H1 (cell line): ENCODE results near the gene GRK7. TPM values are rescaled to one million over a fixed set of nuclear protein-coding genes. Genes with fewer than 3 reads are reported as not detected.
A peak's percentile ranks its signal among the peaks of the same experiment; 100 is the strongest.

Experiments used
- CTCF ChIA-PET: fragments of 300-600 bp; sonication (Branson Sonifier 250); formaldehyde crosslinking; loops from one replicate; lab custom pipeline; 2021; ENCODE audit not compliant: partially characterized antibody; lab: Charles Lee
- POLR2A ChIA-PET: fragments of 300-600 bp; sonication (Branson Sonifier 250); formaldehyde crosslinking; loops from one replicate; lab custom pipeline; 2021; ENCODE audit warnings: inconsistent platforms; ENCODE audit not compliant: partially characterized antibody; lab: Charles Lee
- DNase-seq, 2 experiments: peaks; one replicate each; pipeline versions ENCODE4 v3.0.0 to v3.0.0-alpha.2; 2010 to 2022; ENCODE audit warnings: low spot score in 2 of 2, low read depth in 1 of 2, mixed read lengths in 1 of 2
- FAIRE-seq: peaks from 2 replicates; lab custom pipeline; 2011; peaks lifted over from hg19 to GRCh38; lab: Jason Lieb, UNC
- H2AFZ ChIP-seq: 2 replicates; pipeline ENCODE4 v1.8.1; 2012; ENCODE audit warnings: low read length, inconsistent platforms
- H2AK5ac ChIP-seq: 2 replicates; pipeline ENCODE4 v1.6.1; 2013; ENCODE audit warnings: low read depth, low read length
- H2BK120ac ChIP-seq: replicated peaks from 2 replicates; pipeline ENCODE3; 2013; ENCODE audit warnings: low read depth, low read length, inconsistent platforms
- H2BK12ac ChIP-seq: 2 replicates; pipeline ENCODE4 v1.6.1; 2013; ENCODE audit warnings: low read depth, low read length
- H2BK15ac ChIP-seq: 2 replicates; pipeline ENCODE4 v1.6.1; 2013; ENCODE audit warnings: low read length
- H2BK20ac ChIP-seq: 2 replicates; pipeline ENCODE4 v1.6.1; 2013; ENCODE audit warnings: low read length
- H2BK5ac ChIP-seq: 2 replicates; pipeline ENCODE4 v1.6.1; 2013; ENCODE audit warnings: low read depth, low read length
- H3K14ac ChIP-seq: 2 replicates; pipeline ENCODE4 v1.6.1; 2013; ENCODE audit warnings: inconsistent platforms; ENCODE audit not compliant: insufficient read length
- H3K18ac ChIP-seq: 2 replicates; pipeline ENCODE4 v1.6.1; 2013; ENCODE audit warnings: low read length; ENCODE audit errors: extremely low read depth
- H3K23ac ChIP-seq: 2 replicates; pipeline ENCODE4 v1.6.1; 2013; ENCODE audit warnings: inconsistent platforms; ENCODE audit not compliant: insufficient read length
- H3K23me2 ChIP-seq: 2 replicates; pipeline ENCODE4 v1.6.1; 2013; ENCODE audit warnings: low read depth, low read length
- H3K27ac ChIP-seq: 2 replicates; pipeline ENCODE4 v1.6.1; 2011; ENCODE audit warnings: low read depth, low read length, inconsistent platforms
- H3K27me3 ChIP-seq, 4 experiments: replicated peaks in 1 of 4; 1 replicate in 1 of 4; 2 replicates in 3 of 4; pipeline versions ENCODE4 v1.6.1 to v1.8.1; 2011 to 2013; ENCODE audit warnings: low read length in 3 of 4, mild to moderate bottlenecking in 3 of 4, inconsistent platforms in 2 of 4, mixed read lengths in 2 of 4, moderate library complexity in 1 of 4; ENCODE audit not compliant: control insufficient read depth in 3 of 4, insufficient read depth in 3 of 4; ENCODE audit errors: extremely low read depth in 1 of 4
- H3K36me3 ChIP-seq, 4 experiments: 2 replicates each; pipeline versions ENCODE4 v1.6.1 to v1.8.1; 2011 to 2013; ENCODE audit warnings: mild to moderate bottlenecking in 4 of 4, low read length in 3 of 4, moderate library complexity in 2 of 4, control low read depth in 1 of 4, inconsistent platforms in 1 of 4; ENCODE audit not compliant: insufficient read depth in 4 of 4, control insufficient read depth in 2 of 4
- H3K4ac ChIP-seq: replicated peaks from 2 replicates; pipeline ENCODE3; 2013; ENCODE audit warnings: low read length, low read depth, mixed read lengths, inconsistent platforms; ENCODE audit not compliant: insufficient read length
- H3K4me1 ChIP-seq, 4 experiments: replicated peaks in 1 of 4; 1 replicate in 1 of 4; 2 replicates in 3 of 4; pipeline versions ENCODE4 v1.6.1 to v1.8.1; 2011 to 2013; ENCODE audit warnings: low read length in 3 of 4, inconsistent platforms in 2 of 4, mixed read lengths in 1 of 4; ENCODE audit not compliant: insufficient read depth in 4 of 4, control insufficient read depth in 3 of 4
- H3K4me2 ChIP-seq, 2 experiments: 2 replicates each; pipeline versions ENCODE4 v1.6.1 to v1.8.1; 2011 to 2013; ENCODE audit warnings: low read depth in 2 of 2, low read length in 2 of 2, control low read depth in 1 of 2, inconsistent platforms in 1 of 2, mild to moderate bottlenecking in 1 of 2; ENCODE audit not compliant: insufficient read depth in 1 of 2
- H3K4me3 ChIP-seq, 4 experiments: fragments of 200-600, 300-600 bp in 1 of 4; sonication (generic), shearing (Covaris generic), sonication (Bioruptor Twin) in 1 of 4; 2 replicates each; pipeline versions ENCODE4 v1.5.1 to v1.8.1; 2011 to 2016; ENCODE audit warnings: low read length in 4 of 4, low read depth in 3 of 4, control low read depth in 2 of 4, inconsistent platforms in 2 of 4, mild to moderate bottlenecking in 2 of 4, mixed read lengths in 1 of 4, moderate library complexity in 1 of 4; ENCODE audit not compliant: insufficient read depth in 2 of 4; ENCODE audit errors: extremely low read depth in 1 of 4
- H3K56ac ChIP-seq: replicated peaks from 2 replicates; pipeline ENCODE3; 2013; ENCODE audit warnings: low read depth, mild to moderate bottlenecking, mixed read lengths, low read length, inconsistent platforms; ENCODE audit not compliant: insufficient read length
- H3K79me1 ChIP-seq: 2 replicates; pipeline ENCODE4 v1.6.1; 2013; ENCODE audit warnings: low read depth, low read length, control low read depth
- H3K79me2 ChIP-seq, 2 experiments: 2 replicates each; pipeline versions ENCODE4 v1.6.1 to v1.8.1; 2012 to 2013; ENCODE audit warnings: low read length in 2 of 2, mild to moderate bottlenecking in 2 of 2, inconsistent platforms in 1 of 2; ENCODE audit not compliant: insufficient read depth in 2 of 2, control insufficient read depth in 1 of 2
- H3K9ac ChIP-seq, 4 experiments: replicated peaks in 1 of 4; 1 replicate in 1 of 4; 2 replicates in 3 of 4; pipeline versions ENCODE4 v1.6.1 to v1.8.1; 2011 to 2013; ENCODE audit warnings: low read depth in 3 of 4, low read length in 3 of 4, control low read depth in 2 of 4, mild to moderate bottlenecking in 2 of 4, moderate library complexity in 2 of 4, inconsistent platforms in 1 of 4; ENCODE audit errors: extremely low read depth in 1 of 4
- H3K9me3 ChIP-seq, 2 experiments: 2 replicates each; pipeline versions ENCODE4 v1.6.1 to v1.8.1; 2012 to 2013; ENCODE audit warnings: mild to moderate bottlenecking in 2 of 2, moderate library complexity in 2 of 2, control low read depth in 1 of 2, inconsistent platforms in 1 of 2, low read depth in 1 of 2, low read length in 1 of 2, mixed read lengths in 1 of 2; ENCODE audit not compliant: insufficient read depth in 2 of 2
- H4K20me1 ChIP-seq, 2 experiments: replicated peaks in 1 of 2; 2 replicates each; pipeline versions ENCODE3 to v1.8.1; 2011 to 2013; ENCODE audit warnings: inconsistent platforms in 2 of 2, low read length in 2 of 2, mild to moderate bottlenecking in 1 of 2; ENCODE audit not compliant: insufficient read depth in 2 of 2, control insufficient read depth in 1 of 2
- H4K5ac ChIP-seq: 2 replicates; pipeline ENCODE4 v1.6.1; 2013; ENCODE audit warnings: low read length, low read depth, mixed read lengths, inconsistent platforms; ENCODE audit not compliant: insufficient read length
- H4K8ac ChIP-seq: 2 replicates; pipeline ENCODE4 v1.8.0; 2013; ENCODE audit warnings: mild to moderate bottlenecking, moderate library complexity, low read length, inconsistent platforms; ENCODE audit not compliant: insufficient read depth; ENCODE audit errors: extremely low read depth
- H4K91ac ChIP-seq: replicated peaks from 2 replicates; pipeline ENCODE3; 2013; ENCODE audit warnings: low read length, mixed read lengths, inconsistent platforms; ENCODE audit not compliant: insufficient read length
- HDAC2 ChIP-seq, 2 experiments: fragments of 300-600 bp in 1 of 2; sonication (generic) in 1 of 2; IDR thresholded peaks; 2 replicates each; pipeline ENCODE4 v1.6.1; 2011 to 2012; ENCODE audit warnings: low read depth in 2 of 2, low read length in 2 of 2, mild to moderate bottlenecking in 2 of 2, moderate library complexity in 2 of 2, borderline replicate concordance in 1 of 2, inconsistent platforms in 1 of 2
- KDM4A ChIP-seq: IDR thresholded peaks from one replicate; pipeline ENCODE4 v1.7.1; 2012; ENCODE audit warnings: low read depth, mild to moderate bottlenecking, moderate library complexity, low read length, inconsistent platforms; ENCODE audit not compliant: severe bottlenecking
- MAFK ChIP-seq: IDR thresholded peaks from 2 replicates; pipeline ENCODE4 v1.6.1; 2012; ENCODE audit warnings: low read depth, mild to moderate bottlenecking, improper control_type of control experiment, low read length
- RNF2 ChIP-seq: fragments of 200-900, 300-1000 bp; sonication (generic); IDR thresholded peaks from 2 replicates; pipeline ENCODE4 v1.7.1; 2016; ENCODE audit warnings: borderline replicate concordance, low read depth, mild to moderate bottlenecking, antibody characterized with exemption, low read length; ENCODE audit not compliant: poor library complexity, severe bottlenecking; ENCODE audit errors: missing control alignments
- SP1 ChIP-seq: IDR thresholded peaks from 2 replicates; pipeline ENCODE4 v1.6.1; 2011; ENCODE audit warnings: low read depth, low read length
- TAF7 ChIP-seq: optimal IDR thresholded peaks from 2 replicates; pipeline ENCODE3; 2011; ENCODE audit warnings: low read depth, mild to moderate bottlenecking, inconsistent platforms, low read length, moderate library complexity, borderline replicate concordance
- WGBS, 2 experiments: shearing (Covaris generic) in 1 of 2; methylation state at CpG; one replicate each; pipeline versions ENCODE4 v1.1.6 to v1.1.7; 2013 to 2015; ENCODE audit warnings: low lambda C conversion rate in 2 of 2, mixed read lengths in 2 of 2, inconsistent platforms in 1 of 2, low coverage in 1 of 2, missing lambda C conversion rate in 1 of 2; ENCODE audit not compliant: insufficient replicate concordance in 2 of 2, insufficient coverage in 1 of 2, insufficient read length in 1 of 2; ENCODE audit errors: extremely low coverage in 1 of 2, missing lambda C conversion rate in 1 of 2; 5-methylcytosine and 5-hydroxymethylcytosine counted together
- polyA plus RNA-seq, 7 experiments: library from polyadenylated mRNA; depleted of rRNA in 3 of 7; stranded (reverse) in 5 of 7; unstranded in 2 of 7; fragments of >200 nt in 5 of 7; fragments of 200-250 nt in 2 of 7; gene quantifications; 1 replicate in 5 of 7; 2 replicates in 1 of 7; 4 replicates in 1 of 7; pipeline versions ENCODE4 v1.2.1 to v1.2.3, GENCODE V29; 2011 to 2013; ENCODE audit warnings: missing spikeins in 2 of 7, mixed read lengths in 2 of 7
- total RNA-seq: library from RNA; stranded (reverse); fragmentation: NEBNext Ultra II Directional; extraction: Animal tissue kit (Norgen Biotek cat#: 25700); gene quantifications from 2 replicates; pipeline ENCODE4 v1.2.1, GENCODE V29; 2021

GRK7 gene
- total and polyA plus RNA-seq, 2 of the 8 experiments (the other 6 are each of a cell fraction or from before 2014, with no cell fraction given): not detected

DNA sequence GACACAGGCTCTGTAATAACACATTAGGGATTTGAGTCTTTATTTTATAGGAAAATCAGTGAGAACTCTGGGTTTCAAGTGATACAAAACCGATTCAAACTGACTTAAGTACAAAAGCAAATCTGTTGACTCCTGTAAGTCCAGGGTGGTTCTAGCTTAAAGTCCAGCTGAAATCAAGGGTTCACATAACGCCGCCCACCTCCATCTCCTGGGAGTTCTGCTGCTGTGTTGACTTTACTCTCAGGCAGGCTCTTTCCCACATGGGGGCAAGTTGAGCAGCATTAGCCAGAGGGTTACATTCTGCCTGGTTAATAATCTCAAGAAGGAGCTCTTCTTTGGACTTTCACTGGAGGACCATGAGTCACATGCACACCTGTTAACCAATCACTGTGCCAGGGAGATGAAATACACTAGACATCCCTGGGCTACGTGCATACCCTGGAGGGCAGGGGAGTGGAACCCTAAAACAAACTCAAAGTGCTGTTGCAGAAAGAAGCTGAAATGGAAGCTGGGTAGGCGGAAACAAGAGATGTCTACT lies 34.8 kb upstream of the GRK7 start:
- DNase-seq (no peak), FAIRE-seq (no peak)
- Histone ChIP-seq H3K23ac (no peak overlapping the region), H3K27me3 (no peaks in the 10 kb centered on the region), H2AFZ (peak overlapping the region; percentile 7; the same call in 1 of the 2 replicates), H2BK20ac (no peak overlapping the region), H4K5ac (no peak overlapping the region), H3K4me2 (no peak overlapping the region), H3K27ac (no peak overlapping the region), H2BK12ac (no peak overlapping the region), H3K9ac (no peak overlapping the region), H3K4me1 (no peaks in the 10 kb centered on the region), H3K79me1 (no peaks in the 10 kb centered on the region), H2BK15ac (no peak overlapping the region), H3K36me3 (no peaks in the 10 kb centered on the region), H3K9me3 (no peaks in the 10 kb centered on the region), H4K91ac (no peak overlapping the region), H4K20me1 (no peaks in the 10 kb centered on the region), H2BK5ac (no peak overlapping the region), H3K14ac (no peak overlapping the region), H3K23me2 (peaks cover under 1% of the 10 kb centered on the region; the same call in 1 of the 2 replicates), H3K56ac (no peak overlapping the region), H4K8ac (no peak overlapping the region), H2BK120ac (no peak overlapping the region), H3K4ac (no peak overlapping the region), H3K18ac (no peak overlapping the region), H3K4me3 (no peak overlapping the region), H2AK5ac (no peak overlapping the region), H3K79me2 (no peaks in the 10 kb centered on the region)
- TF ChIP-seq MAFK (no peak), SP1 (no peak), TAF7 (no peak), KDM4A (no peak), HDAC2 (IDR thresholded peaks at IDR 0.05; ENCODE audit: borderline replicate concordance in 1 of 2, low read depth in 2 of 2, low read length in 2 of 2) (no peak), RNF2 (no peak)
- ChIA-PET CTCF (interaction anchor here (0.8 to 3.0 kb wide), 4 partner anchors 10 to 184 kb away, joined by 3 to 16 read pairs (median 10); partner anchors contain the start of gene RNF7), POLR2A (interaction anchor here (0.9 to 1.3 kb wide), 2 partner anchors 72 to 148 kb away, joined by 3 to 4 read pairs; partner anchors contain the start of gene ATP1B3)
- 87% methylated on average over 5 of the region's 5 CpGs; no CpG with 5 or more reads in 1 of the 2 experiments for WGBS, 2 experiments
